ENCODE data around the gene LTBP1.

The LTBP1 gene

GRCh38 chr2:33073018-33073417 lies 126.3 kb downstream of the LTBP1 start:
- WGBS, 2 experiments (ENCODE audit: insufficient coverage in 2 of 2), result 97% methylated on average over 4 of the region's 4 CpGs
- Histone ChIP-seq H3K36me3 (ENCODE audit: control insufficient read depth, insufficient read depth, low read length) (no peaks in the 10 kb centered on the region), H3K4me3 (ENCODE audit: extremely low read depth, insufficient read depth, low read length, poor library complexity, severe bottlenecking) (no peak overlapping the region), H3K4me1 (ENCODE audit: control insufficient read depth, insufficient read depth, low read length, poor library complexity, severe bottlenecking) (peaks cover 18% of the 10 kb centered on the region), H3K9me3 (ENCODE audit: control insufficient read depth, low read length) (peaks cover 3% of the 10 kb centered on the region), H3K27ac (ENCODE audit: low read depth, low read length, severe bottlenecking) (no peak overlapping the region)

GRCh38 chr2:33074197-33074596 lies 127.4 kb downstream of the LTBP1 start:
- Histone ChIP-seq H3K27ac (ENCODE audit: low read depth, low read length, severe bottlenecking) (no peak overlapping the region), H3K36me3 (ENCODE audit: control insufficient read depth, insufficient read depth, low read length) (no peaks in the 10 kb centered on the region), H3K4me3 (ENCODE audit: extremely low read depth, insufficient read depth, low read length, poor library complexity, severe bottlenecking) (no peak overlapping the region), H3K9me3 (ENCODE audit: control insufficient read depth, low read length) (peaks cover 3% of the 10 kb centered on the region), H3K4me1 (ENCODE audit: control insufficient read depth, insufficient read depth, low read length, poor library complexity, severe bottlenecking) (peaks cover 9% of the 10 kb centered on the region)
- 95 to 100% methylated on average over 5 to 6 of the region's 6 CpGs for WGBS, 2 experiments (ENCODE audit: insufficient coverage in 2 of 2)

GRCh38 chr2:33077311-33077710 lies 130.6 kb downstream of the LTBP1 start:
- 91 to 92% methylated on average over 4 of the region's 8 CpGs for WGBS, 2 experiments (ENCODE audit: insufficient coverage in 2 of 2)
- H3K4me1 ChIP-seq (ENCODE audit: control insufficient read depth, insufficient read depth, low read length, poor library complexity, severe bottlenecking), result no peaks in the 10 kb centered on the region
- H3K36me3 ChIP-seq (ENCODE audit: control insufficient read depth, insufficient read depth, low read length), result no peaks in the 10 kb centered on the region
- no peak overlapping the region for H3K27ac ChIP-seq (ENCODE audit: low read depth, low read length, severe bottlenecking)
- no peaks in the 10 kb centered on the region for H3K9me3 ChIP-seq (ENCODE audit: control insufficient read depth, low read length)
- H3K4me3 ChIP-seq (ENCODE audit: extremely low read depth, insufficient read depth, low read length, poor library complexity, severe bottlenecking), result no peak overlapping the region

- Histone ChIP-seq H3K4me3 (ENCODE audit: extremely low read depth, insufficient read depth, low read length, poor library complexity, severe bottlenecking) (no peak overlapping the region), H3K9me3 (ENCODE audit: control insufficient read depth, low read length) (no peaks in the 10 kb centered on the region), H3K36me3 (ENCODE audit: control insufficient read depth, insufficient read depth, low read length) (no peaks in the 10 kb centered on the region), H3K27ac (ENCODE audit: low read depth, low read length, severe bottlenecking) (no peak overlapping the region), H3K4me1 (ENCODE audit: control insufficient read depth, insufficient read depth, low read length, poor library complexity, severe bottlenecking) (no peaks in the 10 kb centered on the region)
- 92 to 100% methylated on average over 3 to 4 of the region's 4 CpGs for WGBS, 2 experiments (ENCODE audit: insufficient coverage in 2 of 2)
These were observed 131.1 kb downstream of the LTBP1 start for GRCh38 chr2:33077844-33078243.

- WGBS, 2 experiments (ENCODE audit: insufficient coverage in 2 of 2), result 80 to 90% methylated on average over 4 of the region's 7 CpGs
- Histone ChIP-seq H3K9me3 (ENCODE audit: control insufficient read depth, low read length) (no peaks in the 10 kb centered on the region), H3K4me3 (ENCODE audit: extremely low read depth, insufficient read depth, low read length, poor library complexity, severe bottlenecking) (no peak overlapping the region), H3K36me3 (ENCODE audit: control insufficient read depth, insufficient read depth, low read length) (no peaks in the 10 kb centered on the region), H3K4me1 (ENCODE audit: control insufficient read depth, insufficient read depth, low read length, poor library complexity, severe bottlenecking) (no peaks in the 10 kb centered on the region), H3K27ac (ENCODE audit: low read depth, low read length, severe bottlenecking) (no peak overlapping the region)
These were observed 134.9 kb downstream of the LTBP1 start for GRCh38 chr2:33081691-33082090.

- Histone ChIP-seq H3K36me3 (ENCODE audit: control insufficient read depth, insufficient read depth, low read length) (no peaks in the 10 kb centered on the region), H3K4me3 (ENCODE audit: extremely low read depth, insufficient read depth, low read length, poor library complexity, severe bottlenecking) (no peak overlapping the region), H3K27ac (ENCODE audit: low read depth, low read length, severe bottlenecking) (no peak overlapping the region), H3K9me3 (ENCODE audit: control insufficient read depth, low read length) (no peaks in the 10 kb centered on the region), H3K4me1 (ENCODE audit: control insufficient read depth, insufficient read depth, low read length, poor library complexity, severe bottlenecking) (no peaks in the 10 kb centered on the region)
- 89 to 91% methylated on average over 6 of the region's 6 CpGs for WGBS, 2 experiments (ENCODE audit: insufficient coverage in 2 of 2)
These were observed 137.1 kb downstream of the LTBP1 start for GRCh38 chr2:33083699-33084387.

- H3K27ac ChIP-seq (ENCODE audit: low read depth, low read length, severe bottlenecking), result no peak overlapping the region
- H3K4me3 ChIP-seq (ENCODE audit: extremely low read depth, insufficient read depth, low read length, poor library complexity, severe bottlenecking), result no peak overlapping the region
- WGBS, 2 experiments (ENCODE audit: insufficient coverage in 2 of 2), result 90 to 92% methylated on average over 6 to 7 of the region's 7 CpGs
- no peaks in the 10 kb centered on the region for H3K36me3 ChIP-seq (ENCODE audit: control insufficient read depth, insufficient read depth, low read length)
- H3K9me3 ChIP-seq (ENCODE audit: control insufficient read depth, low read length), result no peaks in the 10 kb centered on the region
- H3K4me1 ChIP-seq (ENCODE audit: control insufficient read depth, insufficient read depth, low read length, poor library complexity, severe bottlenecking), result no peaks in the 10 kb centered on the region
These were observed 137.7 kb downstream of the LTBP1 start for GRCh38 chr2:33084433-33084832.

GRCh38 chr2:33085646-33086045 lies 138.9 kb downstream of the LTBP1 start:
- no peaks in the 10 kb centered on the region for H3K9me3 ChIP-seq (ENCODE audit: control insufficient read depth, low read length)
- no peak overlapping the region for H3K4me3 ChIP-seq (ENCODE audit: extremely low read depth, insufficient read depth, low read length, poor library complexity, severe bottlenecking)
- H3K27ac ChIP-seq (ENCODE audit: low read depth, low read length, severe bottlenecking), result no peak overlapping the region
- no peaks in the 10 kb centered on the region for H3K36me3 ChIP-seq (ENCODE audit: control insufficient read depth, insufficient read depth, low read length)
- WGBS, 2 experiments (ENCODE audit: insufficient coverage in 2 of 2), result 100% methylated on average over 1 of the region's 1 CpG
- H3K4me1 ChIP-seq (ENCODE audit: control insufficient read depth, insufficient read depth, low read length, poor library complexity, severe bottlenecking), result no peaks in the 10 kb centered on the region

GRCh38 chr2:33086400-33087015 lies 139.8 kb downstream of the LTBP1 start:
- no peak overlapping the region for H3K27ac ChIP-seq (ENCODE audit: low read depth, low read length, severe bottlenecking)
- H3K9me3 ChIP-seq (ENCODE audit: control insufficient read depth, low read length), result no peaks in the 10 kb centered on the region
- WGBS, 2 experiments (ENCODE audit: insufficient coverage in 2 of 2), result 96 to 98% methylated on average over 5 of the region's 9 CpGs
- no peaks in the 10 kb centered on the region for H3K36me3 ChIP-seq (ENCODE audit: control insufficient read depth, insufficient read depth, low read length)
- no peak overlapping the region for H3K4me3 ChIP-seq (ENCODE audit: extremely low read depth, insufficient read depth, low read length, poor library complexity, severe bottlenecking)
- H3K4me1 ChIP-seq (ENCODE audit: control insufficient read depth, insufficient read depth, low read length, poor library complexity, severe bottlenecking), result no peaks in the 10 kb centered on the region

- H3K9me3 ChIP-seq (ENCODE audit: control insufficient read depth, low read length), result no peaks in the 10 kb centered on the region
- H3K36me3 ChIP-seq (ENCODE audit: control insufficient read depth, insufficient read depth, low read length), result no peaks in the 10 kb centered on the region
- no peak overlapping the region for H3K4me3 ChIP-seq (ENCODE audit: extremely low read depth, insufficient read depth, low read length, poor library complexity, severe bottlenecking)
- no peak overlapping the region for H3K27ac ChIP-seq (ENCODE audit: low read depth, low read length, severe bottlenecking)
- 100% methylated on average over 1 of the region's 4 CpGs; no CpG with 5 or more reads in 1 of the 2 experiments for WGBS, 2 experiments (ENCODE audit: insufficient coverage in 2 of 2)
- no peaks in the 10 kb centered on the region for H3K4me1 ChIP-seq (ENCODE audit: control insufficient read depth, insufficient read depth, low read length, poor library complexity, severe bottlenecking)
These were observed 143.9 kb downstream of the LTBP1 start for GRCh38 chr2:33090553-33091134.

Measured in mesodermal cell (in vitro differentiated cells).